Mesenchymal stem cell (in vitro differentiated cells and primary cell): ENCODE results near the gene C15orf39.

Experiments used
- DNase-seq: peaks from one replicate; pipeline ENCODE4 v3.0.0-alpha.2; 2013
- H2AFZ ChIP-seq: one replicate; pipeline ENCODE4 v1.6.1; 2013; ENCODE audit warnings: low read depth, mild to moderate bottlenecking, control low read depth, inconsistent platforms, low read length, moderate library complexity
- H2AK5ac ChIP-seq: 2 replicates; pipeline ENCODE4 v1.6.1; 2013; ENCODE audit warnings: low read length, moderate library complexity, mild to moderate bottlenecking, inconsistent platforms; ENCODE audit not compliant: severe bottlenecking
- H2BK120ac ChIP-seq: one replicate; pipeline ENCODE4 v1.6.1; 2013; ENCODE audit warnings: low read depth, mild to moderate bottlenecking, inconsistent platforms, low read length, moderate library complexity
- H2BK12ac ChIP-seq, 2 experiments: one replicate each; pipeline ENCODE4 v1.6.1; 2013; ENCODE audit warnings: inconsistent platforms in 2 of 2, low read length in 2 of 2, mild to moderate bottlenecking in 2 of 2, moderate library complexity in 2 of 2, control low read depth in 1 of 2
- H2BK15ac ChIP-seq: one replicate; pipeline ENCODE4 v1.6.1; 2013; ENCODE audit warnings: mild to moderate bottlenecking, low read depth, inconsistent platforms; ENCODE audit not compliant: poor library complexity, severe bottlenecking
- H2BK5ac ChIP-seq: 2 replicates; pipeline ENCODE4 v1.6.1; 2013; ENCODE audit warnings: low read depth, mild to moderate bottlenecking, low read length, control low read depth, inconsistent platforms; ENCODE audit not compliant: poor library complexity, severe bottlenecking
- H3K14ac ChIP-seq, 2 experiments: one replicate each; pipeline ENCODE4 v1.6.1; 2013; ENCODE audit warnings: inconsistent platforms in 2 of 2, low read length in 2 of 2, control low read depth in 1 of 2, mild to moderate bottlenecking in 1 of 2, moderate library complexity in 1 of 2
- H3K18ac ChIP-seq, 2 experiments: one replicate each; pipeline ENCODE4 v1.6.1; 2013; ENCODE audit warnings: inconsistent platforms in 2 of 2, low read length in 2 of 2, control low read depth in 1 of 2, low read depth in 1 of 2, mild to moderate bottlenecking in 1 of 2
- H3K23ac ChIP-seq, 2 experiments: one replicate each; pipeline ENCODE4 v1.6.1; 2013; ENCODE audit warnings: inconsistent platforms in 2 of 2, low read length in 2 of 2, mild to moderate bottlenecking in 2 of 2, moderate library complexity in 2 of 2, control low read depth in 1 of 2
- H3K27ac ChIP-seq: 2 replicates; pipeline ENCODE4 v1.5.1; 2013; ENCODE audit warnings: mild to moderate bottlenecking, moderate library complexity, low read length, control low read depth, inconsistent platforms; ENCODE audit not compliant: poor library complexity, severe bottlenecking
- H3K27me3 ChIP-seq, 2 experiments: 2 replicates each; pipeline versions ENCODE4 v1.6.1 to v1.7.0; 2013; ENCODE audit warnings: low read length in 2 of 2, mild to moderate bottlenecking in 2 of 2, moderate library complexity in 2 of 2, control low read depth in 1 of 2, inconsistent platforms in 1 of 2; ENCODE audit not compliant: control insufficient read depth in 1 of 2, insufficient read depth in 1 of 2
- H3K36me3 ChIP-seq, 2 experiments: 2 replicates each; pipeline versions ENCODE4 v1.6.1 to v1.7.0; 2013; ENCODE audit warnings: low read length in 2 of 2, control low read depth in 1 of 2, inconsistent platforms in 1 of 2, low read depth in 1 of 2, mild to moderate bottlenecking in 1 of 2; ENCODE audit not compliant: insufficient read depth in 2 of 2, control insufficient read depth in 1 of 2
- H3K4ac ChIP-seq, 2 experiments: one replicate each; pipeline ENCODE4 v1.6.1; 2013; ENCODE audit warnings: inconsistent platforms in 2 of 2, low read length in 2 of 2, mild to moderate bottlenecking in 2 of 2, moderate library complexity in 2 of 2, control low read depth in 1 of 2, low read depth in 1 of 2
- H3K4me1 ChIP-seq: 2 replicates; pipeline ENCODE4 v1.6.1; 2013; ENCODE audit warnings: low read depth, low read length, control low read depth; ENCODE audit not compliant: control insufficient read depth, insufficient read depth
- H3K4me2 ChIP-seq: 2 replicates; pipeline ENCODE4 v1.6.1; 2013; ENCODE audit warnings: low read length, mild to moderate bottlenecking, inconsistent platforms; ENCODE audit not compliant: poor library complexity, severe bottlenecking
- H3K4me3 ChIP-seq, 2 experiments: 2 replicates each; pipeline versions ENCODE4 v1.5.1 to v1.7.0; 2013; ENCODE audit warnings: low read length in 2 of 2, mild to moderate bottlenecking in 2 of 2, control low read depth in 1 of 2, low read depth in 1 of 2; ENCODE audit not compliant: insufficient read depth in 1 of 2
- H3K79me1 ChIP-seq: replicated peaks from 2 replicates; pipeline ENCODE4 v1.6.1; 2013; ENCODE audit warnings: mild to moderate bottlenecking, control low read depth, low read length, inconsistent platforms; ENCODE audit not compliant: poor library complexity, severe bottlenecking
- H3K9ac ChIP-seq: 2 replicates; pipeline ENCODE4 v1.7.0; 2013; ENCODE audit warnings: mild to moderate bottlenecking, low read length, moderate library complexity
- H3K9me3 ChIP-seq: 2 replicates; pipeline ENCODE4 v1.7.0; 2013; ENCODE audit warnings: mild to moderate bottlenecking, low read length; ENCODE audit not compliant: control insufficient read depth
- H4K8ac ChIP-seq: one replicate; pipeline ENCODE4 v1.6.1; 2013; ENCODE audit warnings: inconsistent platforms, mild to moderate bottlenecking, low read length, moderate library complexity
- H4K91ac ChIP-seq: one replicate; pipeline ENCODE4 v1.6.1; 2013; ENCODE audit warnings: mild to moderate bottlenecking, low read length, inconsistent platforms
- WGBS: methylation state at CpG from one replicate; pipeline ENCODE4 v1.1.7; 2013; ENCODE audit warnings: mixed read lengths; 5-methylcytosine and 5-hydroxymethylcytosine counted together

Gene C15orf39

GRCh38 chr15:75211436-75212199 lies 9.9 kb downstream of the C15orf39 start:
- Histone ChIP-seq H3K4me1 (peaks cover 19% of the 10 kb centered on the region), H3K4me3 (no peak overlapping the region), H3K9me3 (no peaks in the 10 kb centered on the region), H2BK5ac (no peak overlapping the region), H3K27ac (no peak overlapping the region), H3K4me2 (no peak overlapping the region), H2AK5ac (no peak overlapping the region), H2AFZ (no peak overlapping the region), H4K8ac (no peak overlapping the region), H3K9ac (peak overlapping the region; percentile 34), H3K23ac (no peak overlapping the region), H2BK15ac (no peak overlapping the region), H3K27me3 (no peaks in the 10 kb centered on the region), H4K91ac (no peak overlapping the region), H3K18ac (no peak overlapping the region), H2BK120ac (no peak overlapping the region), H3K36me3 (peaks cover 53 to 64% of the 10 kb centered on the region in 2 experiments), H3K4ac (no peak overlapping the region), H3K14ac (no peak overlapping the region), H3K79me1 (peaks cover 3% of the 10 kb centered on the region), H2BK12ac (no peak overlapping the region)
- no peak for DNase-seq
- 93% methylated on average over 8 of the region's 9 CpGs for WGBS

- no peak for DNase-seq
- H2AFZ ChIP-seq, result no peak overlapping the region
- H2BK120ac ChIP-seq, result no peak overlapping the region
- no peaks in the 10 kb centered on the region for H3K9me3 ChIP-seq
- H3K18ac ChIP-seq, result no peak overlapping the region
- no peaks in the 10 kb centered on the region for H3K27me3 ChIP-seq
- peaks cover 15% of the 10 kb centered on the region for H3K4me1 ChIP-seq
- no peak overlapping the region for H3K4ac ChIP-seq
- no peak overlapping the region for H3K27ac ChIP-seq
- H4K91ac ChIP-seq, result no peak overlapping the region
- 97% methylated on average over 7 of the region's 7 CpGs for WGBS
- H2BK5ac ChIP-seq, result no peak overlapping the region
- peaks cover 46 to 60% of the 10 kb centered on the region in 2 experiments for H3K36me3 ChIP-seq
- no peak overlapping the region for H2BK12ac ChIP-seq
- peak overlapping the region; percentile 34 for H3K9ac ChIP-seq
- H3K14ac ChIP-seq, result no peak overlapping the region
- H3K79me1 ChIP-seq, result peaks cover 3% of the 10 kb centered on the region
- H3K23ac ChIP-seq, result no peak overlapping the region
- H2BK15ac ChIP-seq, result no peak overlapping the region
- H2AK5ac ChIP-seq, result no peak overlapping the region
- H3K4me2 ChIP-seq, result no peak overlapping the region
- no peak overlapping the region for H3K4me3 ChIP-seq
- H4K8ac ChIP-seq, result no peak overlapping the region
Measured at GRCh38 chr15:75212200-75212858, 10.6 kb downstream of the C15orf39 start.

GRCh38 chr15:75213212-75213767 lies 11.6 kb downstream of the C15orf39 start:
- Histone ChIP-seq H2BK120ac (no peak overlapping the region), H3K18ac (no peak overlapping the region), H2BK15ac (no peak overlapping the region), H3K14ac (no peak overlapping the region), H3K9me3 (no peaks in the 10 kb centered on the region), H3K4me3 (no peak overlapping the region), H3K9ac (no peak overlapping the region), H3K36me3 (peaks cover 37 to 51% of the 10 kb centered on the region in 2 experiments), H2BK5ac (no peak overlapping the region), H4K8ac (peak overlapping the region; percentile 13), H3K27me3 (no peaks in the 10 kb centered on the region), H3K23ac (no peak overlapping the region), H2AK5ac (no peak overlapping the region), H3K4ac (no peak overlapping the region), H3K4me2 (no peak overlapping the region), H2AFZ (no peak overlapping the region), H4K91ac (no peak overlapping the region), H3K79me1 (peaks cover 3% of the 10 kb centered on the region), H3K27ac (no peak overlapping the region), H2BK12ac (no peak overlapping the region), H3K4me1 (peaks cover 8% of the 10 kb centered on the region)
- no peak for DNase-seq
- 93% methylated on average over 12 of the region's 12 CpGs for WGBS

GRCh38 chr15:75213768-75214221 lies 12.1 kb downstream of the C15orf39 start:
- H3K27me3 ChIP-seq, result no peaks in the 10 kb centered on the region
- H3K36me3 ChIP-seq, result peaks cover 32 to 46% of the 10 kb centered on the region in 2 experiments
- no peak for DNase-seq
- no peak overlapping the region for H2BK12ac ChIP-seq
- H2BK120ac ChIP-seq, result no peak overlapping the region
- no peak overlapping the region for H3K23ac ChIP-seq
- H3K4ac ChIP-seq, result no peak overlapping the region
- no peak overlapping the region for H3K14ac ChIP-seq
- H3K4me2 ChIP-seq, result no peak overlapping the region
- H3K18ac ChIP-seq, result no peak overlapping the region
- no peak overlapping the region for H2BK5ac ChIP-seq
- peaks cover 3% of the 10 kb centered on the region for H3K79me1 ChIP-seq
- H2BK15ac ChIP-seq, result no peak overlapping the region
- no peak overlapping the region for H2AK5ac ChIP-seq
- no peak overlapping the region for H3K4me3 ChIP-seq
- WGBS, result 92% methylated on average over 4 of the region's 9 CpGs
- H4K8ac ChIP-seq, result no peak overlapping the region
- no peak overlapping the region for H4K91ac ChIP-seq
- H3K9me3 ChIP-seq, result no peaks in the 10 kb centered on the region
- H3K9ac ChIP-seq, result no peak overlapping the region
- no peak overlapping the region for H2AFZ ChIP-seq
- peaks cover 8% of the 10 kb centered on the region for H3K4me1 ChIP-seq
- no peak overlapping the region for H3K27ac ChIP-seq
